SJCRH30 (cell line): ENCODE results near the gene SAMD4B. TPM values are rescaled to one million over a fixed set of nuclear protein-coding genes. Genes with fewer than 3 reads are reported as not detected.
A peak's percentile ranks its signal among the peaks of the same experiment; 100 is the strongest.

Experiments used
- DNase-seq, 2 experiments: peaks; one replicate each; pipeline ENCODE4 v3.0.0-alpha.2; 2015 to 2020
- H3K27ac ChIP-seq: fragments of 250-450 bp; sonication (Bioruptor Pico); 2 replicates; pipeline ENCODE4 v1.5.1; 2020; ENCODE audit warnings: mild to moderate bottlenecking, moderate library complexity
- H3K27me3 ChIP-seq: fragments of 250-450 bp; sonication (Bioruptor Pico); 2 replicates; pipeline ENCODE4 v1.5.1; 2020; ENCODE audit warnings: mild to moderate bottlenecking, moderate library complexity
- H3K36me3 ChIP-seq: fragments of 250-450 bp; sonication (Bioruptor Pico); 2 replicates; pipeline ENCODE4 v1.5.1; 2020; ENCODE audit warnings: mild to moderate bottlenecking, moderate library complexity
- H3K4me1 ChIP-seq: fragments of 250-450 bp; sonication (Bioruptor Pico); 2 replicates; pipeline ENCODE4 v1.5.1; 2020; ENCODE audit warnings: mild to moderate bottlenecking, moderate library complexity
- H3K4me3 ChIP-seq: fragments of 250-450 bp; sonication (Bioruptor Pico); 2 replicates; pipeline ENCODE4 v1.5.1; 2020; ENCODE audit warnings: mild to moderate bottlenecking, moderate library complexity
- H3K9me3 ChIP-seq: fragments of 250-450 bp; sonication (Bioruptor Pico); replicated peaks from 2 replicates; pipeline ENCODE4 v1.5.1; 2020; ENCODE audit warnings: mild to moderate bottlenecking, moderate library complexity
- total RNA-seq: library from RNA; depleted of rRNA; stranded (reverse); fragments of >200 nt; shearing (Covaris generic); gene quantifications from 2 replicates; pipeline ENCODE4 v1.2.3, GENCODE V29; 2014

SAMD4B gene
- total RNA-seq, 1 experiment from 2014 or later: 125 TPM

GRCh38 chr19:39380521-39381502 is 38.6 kb downstream of the SAMD4B start:
- Histone ChIP-seq H3K36me3 (peaks cover 71% of the 10 kb centered on the region), H3K27ac (no peak overlapping the region), H3K4me1 (no peaks in the 10 kb centered on the region), H3K27me3 (no peaks in the 10 kb centered on the region), H3K9me3 (no peaks in the 10 kb centered on the region), H3K4me3 (no peak overlapping the region)
- DNase-seq: no peak

GRCh38 chr19:39381910-39382611 is 39.8 kb downstream of the SAMD4B start:
- Histone ChIP-seq H3K4me3 (no peak overlapping the region), H3K4me1 (no peaks in the 10 kb centered on the region), H3K36me3 (peaks cover 71% of the 10 kb centered on the region), H3K27ac (no peak overlapping the region), H3K27me3 (no peaks in the 10 kb centered on the region), H3K9me3 (no peaks in the 10 kb centered on the region)
- no peak for DNase-seq

- no peak overlapping the region for H3K27ac ChIP-seq
- no peak for DNase-seq
- no peaks in the 10 kb centered on the region for H3K4me1 ChIP-seq
- H3K27me3 ChIP-seq: no peaks in the 10 kb centered on the region
- no peaks in the 10 kb centered on the region for H3K9me3 ChIP-seq
- H3K36me3 ChIP-seq: peaks cover 71% of the 10 kb centered on the region
- no peak overlapping the region for H3K4me3 ChIP-seq
These were observed 41.0 kb downstream of the SAMD4B start for GRCh38 chr19:39382991-39383828.

GRCh38 chr19:39384839-39385568 is 42.8 kb downstream of the SAMD4B start:
- Histone ChIP-seq H3K4me3 (no peak overlapping the region), H3K36me3 (peaks cover 63% of the 10 kb centered on the region), H3K27me3 (no peaks in the 10 kb centered on the region), H3K4me1 (no peaks in the 10 kb centered on the region), H3K27ac (no peak overlapping the region), H3K9me3 (no peaks in the 10 kb centered on the region)
- no peak for DNase-seq

DNA sequence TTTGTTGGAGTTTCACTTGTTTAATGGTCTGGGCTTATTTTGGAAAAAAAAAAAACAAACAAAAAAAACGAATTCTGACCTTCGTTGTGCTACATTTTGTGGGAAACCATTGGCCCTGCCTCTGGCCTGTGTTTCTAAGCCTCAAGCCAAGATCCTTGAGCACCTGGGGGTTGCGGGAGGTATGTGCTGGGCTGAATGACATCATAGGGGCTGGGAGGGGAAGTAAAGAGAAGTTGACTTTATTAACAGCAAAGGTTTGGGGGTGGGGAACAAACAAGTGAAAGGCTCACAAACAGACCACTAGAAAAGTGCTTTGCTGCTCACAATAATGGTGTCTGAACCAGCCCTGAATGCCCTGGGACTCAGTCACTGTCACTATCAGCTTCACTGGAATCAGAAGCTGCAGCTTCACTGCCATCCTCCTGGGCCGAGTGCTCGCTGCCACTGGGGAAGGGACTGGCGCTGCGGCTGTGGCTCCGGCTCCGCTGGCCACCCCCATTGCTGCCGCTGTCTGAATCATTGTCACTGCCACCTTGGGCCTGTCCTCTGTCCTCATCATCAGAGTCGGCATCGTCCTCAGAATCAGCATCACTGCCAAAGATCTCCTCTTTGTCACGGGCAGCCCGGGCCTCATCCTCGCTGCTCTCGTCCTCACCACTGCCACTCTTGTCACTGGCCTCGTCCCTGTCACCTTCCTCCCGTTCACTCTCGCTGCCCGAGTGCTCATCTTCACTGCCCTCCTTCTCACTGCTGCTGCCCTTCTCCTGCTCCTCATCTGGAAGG is 43.6 kb downstream of the SAMD4B start:
- no peak overlapping the region for H3K4me3 ChIP-seq
- H3K4me1 ChIP-seq: no peaks in the 10 kb centered on the region
- no peaks in the 10 kb centered on the region for H3K9me3 ChIP-seq
- H3K36me3 ChIP-seq: peaks cover 57% of the 10 kb centered on the region
- DNase-seq: no peak
- no peaks in the 10 kb centered on the region for H3K27me3 ChIP-seq
- no peak overlapping the region for H3K27ac ChIP-seq

GRCh38 chr19:39386557-39386956 is 44.3 kb downstream of the SAMD4B start:
- no peaks in the 10 kb centered on the region for H3K27me3 ChIP-seq
- H3K9me3 ChIP-seq: no peaks in the 10 kb centered on the region
- DNase-seq: no peak
- H3K4me3 ChIP-seq: no peak overlapping the region
- H3K4me1 ChIP-seq: no peaks in the 10 kb centered on the region
- H3K36me3 ChIP-seq: peaks cover 50% of the 10 kb centered on the region
- H3K27ac ChIP-seq: no peak overlapping the region

DNA sequence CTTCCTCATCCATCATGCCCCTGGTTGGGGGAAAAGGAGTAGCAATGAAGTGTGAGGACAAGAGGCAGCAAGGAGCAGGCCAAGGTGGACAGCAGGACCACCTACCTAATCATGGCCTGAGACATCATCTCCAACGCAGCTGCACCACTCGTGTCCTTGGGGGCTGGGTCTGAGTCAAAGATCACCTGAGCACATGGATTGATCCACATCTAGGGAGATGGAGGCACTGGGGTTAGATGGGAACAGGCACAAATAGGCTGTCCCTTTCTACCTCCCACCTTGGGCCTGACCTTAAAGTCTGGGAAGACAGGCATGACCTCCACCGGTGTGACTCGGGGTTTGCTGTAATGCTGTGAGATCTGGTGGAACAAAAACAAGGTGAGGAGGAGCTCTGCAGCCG is 46.4 kb downstream of the SAMD4B start:
- Histone ChIP-seq H3K27ac (no peak overlapping the region), H3K27me3 (no peaks in the 10 kb centered on the region), H3K9me3 (no peaks in the 10 kb centered on the region), H3K36me3 (peaks cover 41% of the 10 kb centered on the region), H3K4me1 (peaks cover 3% of the 10 kb centered on the region; the same call in 1 of the 2 replicates), H3K4me3 (no peak overlapping the region)
- no peak for DNase-seq

GRCh38 chr19:39389631-39390414 is 47.6 kb downstream of the SAMD4B start:
- no peak for DNase-seq
- no peak overlapping the region for H3K27ac ChIP-seq
- peak overlapping the region; percentile 92 for H3K4me3 ChIP-seq
- no peaks in the 10 kb centered on the region for H3K9me3 ChIP-seq
- peaks cover 3% of the 10 kb centered on the region; the same call in 1 of the 2 replicates for H3K4me1 ChIP-seq
- no peaks in the 10 kb centered on the region for H3K27me3 ChIP-seq
- H3K36me3 ChIP-seq: peaks cover 36% of the 10 kb centered on the region

DNA sequence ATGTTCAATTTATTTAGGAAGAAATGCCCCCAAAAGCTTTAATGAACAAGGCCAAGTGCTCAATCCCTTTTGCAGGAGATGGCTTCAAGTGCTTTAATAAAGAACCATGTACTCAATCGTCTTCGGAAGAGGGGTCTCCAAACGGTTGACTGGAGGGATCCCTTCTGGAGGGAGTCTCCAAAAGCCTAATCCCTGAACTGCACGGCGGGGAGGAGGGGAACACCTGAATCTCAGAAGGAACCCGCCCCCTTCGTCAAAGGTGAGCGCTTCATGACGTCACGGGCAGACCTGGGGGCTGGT is 48.2 kb downstream of the SAMD4B start:
- Histone ChIP-seq H3K9me3 (no peaks in the 10 kb centered on the region), H3K36me3 (peaks cover 36% of the 10 kb centered on the region), H3K4me3 (peak overlapping the region; percentile 92), H3K27me3 (no peaks in the 10 kb centered on the region), H3K4me1 (peaks cover 3% of the 10 kb centered on the region; the same call in 1 of the 2 replicates), H3K27ac (peak overlapping the region; percentile 97)
- no peak for DNase-seq

DNA sequence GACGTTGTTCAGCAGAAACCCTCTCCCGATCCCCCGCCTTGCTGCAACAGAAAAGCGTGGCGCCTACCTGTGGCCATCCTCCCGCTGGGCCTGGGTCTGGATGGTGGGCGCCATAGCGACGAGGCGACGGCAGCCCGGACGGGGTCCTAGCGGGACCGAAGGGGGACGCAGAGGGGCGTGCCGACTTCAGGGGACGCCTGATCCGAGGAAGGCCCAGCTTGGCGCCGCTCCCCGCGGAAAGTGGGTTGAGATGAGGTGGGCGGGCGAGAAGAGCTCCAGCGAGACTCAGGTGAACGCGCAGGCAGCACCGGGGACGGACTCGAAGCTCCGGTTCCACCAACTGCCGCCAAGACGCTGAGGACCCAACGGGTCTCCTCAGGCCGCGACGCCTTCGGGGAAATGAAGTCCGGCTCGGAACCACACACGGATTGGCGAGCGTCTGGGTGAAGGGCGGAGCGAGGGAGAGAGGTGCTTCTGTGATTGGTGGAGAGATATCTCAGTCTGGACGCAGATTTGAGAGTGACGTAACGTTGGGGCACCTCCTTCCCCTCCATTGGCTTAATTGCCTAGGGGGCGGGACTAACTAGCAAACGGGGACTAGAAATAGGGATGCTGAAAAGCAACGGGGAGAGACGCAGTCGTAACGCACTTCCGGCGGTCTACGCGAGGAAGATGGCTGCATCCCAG is 48.7 kb downstream of the SAMD4B start, which contains the start of the genes MED29 and PAF1:
Gene MED29, plus strand, starts transcription at position 628 of the 687 bp plus-strand sequence. Its CDS starts 45 bp downstream, at position 673.
Gene PAF1, minus strand, starts transcription at position 356 of the 687 bp plus-strand sequence. Its CDS starts 242 bp downstream, at position 114.
- peaks cover 32% of the 10 kb centered on the region for H3K36me3 ChIP-seq

DNA sequence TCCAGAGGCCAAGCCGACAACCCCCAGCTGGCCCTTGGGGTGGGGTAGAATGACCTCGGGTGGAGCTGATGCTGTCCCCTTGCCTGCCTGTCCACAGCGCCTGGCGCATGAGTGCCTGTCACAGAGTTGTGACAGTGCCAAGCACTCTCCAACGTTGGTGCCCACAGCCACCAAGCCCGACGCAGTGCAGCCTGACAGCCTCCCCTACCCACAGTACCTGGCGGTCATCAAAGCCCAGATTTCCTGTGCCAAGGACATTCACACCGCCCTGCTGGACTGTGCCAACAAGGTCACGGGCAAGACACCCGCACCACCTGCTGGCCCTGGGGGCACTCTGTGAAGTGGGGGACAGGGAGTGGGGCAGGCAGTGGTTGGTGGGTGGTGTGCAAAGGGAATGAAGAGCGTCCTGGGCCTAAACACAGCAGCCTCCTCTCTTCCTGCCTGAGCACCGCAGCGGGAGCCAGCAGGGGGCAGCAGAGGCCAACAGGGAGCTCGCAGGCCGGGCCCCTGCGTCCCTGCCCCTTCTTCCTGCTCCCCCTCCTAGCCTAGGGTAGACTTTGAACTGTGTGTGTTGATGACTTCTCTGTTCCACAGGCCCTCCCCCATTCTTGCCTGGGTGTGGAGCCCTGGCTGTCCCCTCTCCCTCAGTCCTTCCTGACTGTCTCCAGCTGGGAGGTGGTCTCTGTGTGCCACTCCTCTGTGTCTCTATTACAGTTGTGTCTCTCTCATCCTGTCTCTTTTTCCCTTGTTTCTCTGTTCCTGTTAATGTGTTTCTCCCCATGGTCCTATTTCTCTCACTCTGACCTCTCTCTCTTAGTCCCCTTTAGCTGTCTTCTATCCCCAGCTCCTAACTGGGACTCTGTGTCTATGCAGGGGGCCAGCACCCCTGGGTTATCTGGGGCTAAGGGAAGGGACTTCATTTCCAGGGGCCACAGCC is 55.4 kb downstream of the SAMD4B start:
- Histone ChIP-seq H3K9me3 (no peaks in the 10 kb centered on the region), H3K4me1 (peaks cover 7% of the 10 kb centered on the region; the same call in 1 of the 2 replicates), H3K4me3 (no peak overlapping the region), H3K27me3 (no peaks in the 10 kb centered on the region), H3K27ac (no peak overlapping the region), H3K36me3 (no peaks in the 10 kb centered on the region)
- peak; percentile 87 to 94 for DNase-seq

More for the DNA sequence above, 48.7 kb downstream of the SAMD4B start, which contains the start of the genes MED29 and PAF1:
- peaks cover 3% of the 10 kb centered on the region; the same call in 1 of the 2 replicates for H3K4me1 ChIP-seq
- peak within 1 kb of the TSS; percentile 92 for H3K4me3 ChIP-seq
- H3K9me3 ChIP-seq: no peaks in the 10 kb centered on the region
- H3K27ac ChIP-seq: peak within 1 kb of the TSS; percentile 97
- H3K27me3 ChIP-seq: no peaks in the 10 kb centered on the region
- peak; percentile 100 for DNase-seq
